Panc1 (cell line): ENCODE measurements around the gene FBXO17. TPM values are rescaled to one million over a fixed set of nuclear protein-coding genes. Genes with fewer than 3 reads are reported as not detected.
A peak's percentile ranks its signal among the peaks of the same experiment; 100 is the strongest.

Experiments
- ATAC-seq: fragments of 200-7000 bp; cut with Tn5 transposase; 2 replicates; pipeline ENCODE4 v1.9.1; 2020; ENCODE audit warnings: mild to moderate bottlenecking, moderate library complexity
- BruUV-seq: library from RNA; stranded (reverse); fragments of 400-500 nt; replicated peaks from 2 replicates; lab custom pipeline; 2021; lab: Mats Ljungman, UMichigan
- CTCF ChIA-PET: fragments of 300-600 bp; sonication (Branson Sonifier 250); formaldehyde crosslinking; loops from one replicate; lab custom pipeline; 2022; ENCODE audit warnings: antibody characterized with exemption; lab: Charles Lee
- POLR2A ChIA-PET: fragments of 300-600 bp; sonication (Branson Sonifier 250); formaldehyde crosslinking; loops from one replicate; lab custom pipeline; 2022; ENCODE audit warnings: antibody characterized with exemption; lab: Charles Lee
- DNase-seq: peaks from one replicate; pipeline ENCODE4 v3.0.0-alpha.2; 2010; ENCODE audit warnings: low read depth, low spot score
- H3K27ac ChIP-seq: 2 replicates; pipeline ENCODE4 v1.5.1; 2011; ENCODE audit warnings: mild to moderate bottlenecking, low read length, inconsistent platforms
- H3K27me3 ChIP-seq: fragments of 200-500 bp; sonication (Bioruptor generic); 2 replicates; pipeline ENCODE4 v1.6.0; 2014; ENCODE audit warnings: low read length, inconsistent platforms; ENCODE audit not compliant: control insufficient read depth, insufficient read depth
- H3K36me3 ChIP-seq: fragments of 200-500 bp; sonication (Bioruptor generic); 2 replicates; pipeline ENCODE4 v1.5.1; 2014; ENCODE audit warnings: inconsistent platforms, mild to moderate bottlenecking, low read length, moderate library complexity; ENCODE audit not compliant: control insufficient read depth, insufficient read depth
- H3K4me1 ChIP-seq: 2 replicates; pipeline ENCODE4 v1.5.1; 2011; ENCODE audit warnings: inconsistent platforms, mild to moderate bottlenecking, low read length, moderate library complexity; ENCODE audit not compliant: control insufficient read depth, insufficient read depth
- H3K4me3 ChIP-seq, 2 experiments: 2 replicates each; pipeline ENCODE4 v1.5.1; 2011 to 2012; ENCODE audit warnings: low read depth in 2 of 2, low read length in 2 of 2, mild to moderate bottlenecking in 2 of 2, inconsistent platforms in 1 of 2, moderate library complexity in 1 of 2
- H3K9me3 ChIP-seq: fragments of 200-500 bp; sonication (Bioruptor generic); 2 replicates; pipeline ENCODE4 v1.5.1; 2014; ENCODE audit warnings: low read depth, mild to moderate bottlenecking, inconsistent platforms, low read length, moderate library complexity; ENCODE audit not compliant: control insufficient read depth, insufficient read depth
- POLR2AphosphoS5 ChIP-seq: IDR thresholded peaks from 2 replicates; pipeline ENCODE4 v1.6.1; 2012; ENCODE audit warnings: mild to moderate bottlenecking, low read depth, low read length, moderate library complexity
- SIN3A ChIP-seq: IDR thresholded peaks from 2 replicates; pipeline ENCODE4 v1.6.1; 2012; ENCODE audit warnings: low read depth, mild to moderate bottlenecking, low read length, moderate library complexity, borderline replicate concordance; ENCODE audit not compliant: insufficient read depth
- TCF7L2 ChIP-seq: IDR thresholded peaks from 2 replicates; pipeline ENCODE4 v1.6.1; 2011; ENCODE audit warnings: mild to moderate bottlenecking, low read depth, low read length, inconsistent platforms
- in situ Hi-C: cut with HindIII; loops from 2 replicates; pipeline ENCODE4 v1.10.0; 2016; ENCODE audit warnings: low sequenced_read_pairs, low pct_unique_long_range_greater_than_20kb
- intact Hi-C: fragments of 100-400 bp; cut with micrococcal nuclease; formaldehyde crosslinking; loops from one replicate; pipeline ENCODE4 v1.10.0; 2022; ENCODE audit not compliant: unreplicated experiment
- total RNA-seq: library from RNA; stranded (reverse); gene quantifications from one replicate; pipeline ENCODE4 v1.2.1, GENCODE V29; 2021; ENCODE audit not compliant: unreplicated experiment
- TF ChIP-seq, protein P1 (sequence below): fragments of 450-650 bp; IDR thresholded peaks from 2 replicates; pipeline ENCODE4 v1.5.1; 2017; ENCODE audit warnings: mild to moderate bottlenecking
- TF ChIP-seq, protein P2 (sequence below), 2 experiments: IDR thresholded peaks; 2 replicates each; pipeline ENCODE4 v1.6.1; 2011 to 2012; ENCODE audit warnings: low read depth in 2 of 2, control low read depth in 1 of 2, low read length in 1 of 2, mild to moderate bottlenecking in 1 of 2, moderate library complexity in 1 of 2; ENCODE audit not compliant: insufficient read depth in 1 of 2

Gene FBXO17
- total RNA-seq, 1 experiment from 2014 or later = 411 TPM

DNA sequence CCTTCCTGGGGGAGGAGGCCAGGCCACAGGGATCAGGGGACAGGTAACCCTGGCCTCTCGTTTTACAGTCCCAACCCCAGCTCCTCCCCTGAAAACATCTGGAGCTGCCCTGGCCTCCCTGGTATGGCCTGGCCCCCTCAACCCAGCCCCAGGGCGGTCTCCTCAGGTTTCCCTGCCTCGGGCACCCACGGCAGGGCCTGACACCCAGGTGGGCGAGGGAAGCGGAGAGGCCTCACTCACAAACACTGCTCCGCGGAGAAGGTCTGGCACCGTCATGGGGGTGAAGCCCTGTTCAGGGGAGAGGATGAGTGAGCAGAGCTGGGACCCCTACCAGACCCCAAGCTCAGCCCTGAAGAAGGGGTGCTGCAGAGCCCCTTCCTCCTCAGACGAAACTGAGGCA lies 57.0 kb downstream of the FBXO17 start:
- Histone ChIP-seq H3K27ac (no peak overlapping the region), H3K4me1 (peaks cover 11% of the 10 kb centered on the region), H3K4me3 (no peak overlapping the region), H3K27me3 (no peaks in the 10 kb centered on the region), H3K9me3 (no peaks in the 10 kb centered on the region), H3K36me3 (no peaks in the 10 kb centered on the region)
- no TSS peak for BruUV-seq
- intact Hi-C loops (no loop called here), in situ Hi-C loops (no loop called here)
- TF ChIP-seq, protein P1, sequence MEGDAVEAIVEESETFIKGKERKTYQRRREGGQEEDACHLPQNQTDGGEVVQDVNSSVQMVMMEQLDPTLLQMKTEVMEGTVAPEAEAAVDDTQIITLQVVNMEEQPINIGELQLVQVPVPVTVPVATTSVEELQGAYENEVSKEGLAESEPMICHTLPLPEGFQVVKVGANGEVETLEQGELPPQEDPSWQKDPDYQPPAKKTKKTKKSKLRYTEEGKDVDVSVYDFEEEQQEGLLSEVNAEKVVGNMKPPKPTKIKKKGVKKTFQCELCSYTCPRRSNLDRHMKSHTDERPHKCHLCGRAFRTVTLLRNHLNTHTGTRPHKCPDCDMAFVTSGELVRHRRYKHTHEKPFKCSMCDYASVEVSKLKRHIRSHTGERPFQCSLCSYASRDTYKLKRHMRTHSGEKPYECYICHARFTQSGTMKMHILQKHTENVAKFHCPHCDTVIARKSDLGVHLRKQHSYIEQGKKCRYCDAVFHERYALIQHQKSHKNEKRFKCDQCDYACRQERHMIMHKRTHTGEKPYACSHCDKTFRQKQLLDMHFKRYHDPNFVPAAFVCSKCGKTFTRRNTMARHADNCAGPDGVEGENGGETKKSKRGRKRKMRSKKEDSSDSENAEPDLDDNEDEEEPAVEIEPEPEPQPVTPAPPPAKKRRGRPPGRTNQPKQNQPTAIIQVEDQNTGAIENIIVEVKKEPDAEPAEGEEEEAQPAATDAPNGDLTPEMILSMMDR = no peak
- ChIA-PET CTCF (interaction anchor here (1.8 to 2.0 kb wide), 2 partner anchors 12 to 18 kb away, joined by 6 to 9 read pairs; partner anchors contain the start of genes MRPS12, NFKBIB and SARS2), POLR2A (no interaction called here)
- ATAC-seq (peak; percentile 0; the same call in 1 of the 2 replicates), DNase-seq (no peak)

DNA sequence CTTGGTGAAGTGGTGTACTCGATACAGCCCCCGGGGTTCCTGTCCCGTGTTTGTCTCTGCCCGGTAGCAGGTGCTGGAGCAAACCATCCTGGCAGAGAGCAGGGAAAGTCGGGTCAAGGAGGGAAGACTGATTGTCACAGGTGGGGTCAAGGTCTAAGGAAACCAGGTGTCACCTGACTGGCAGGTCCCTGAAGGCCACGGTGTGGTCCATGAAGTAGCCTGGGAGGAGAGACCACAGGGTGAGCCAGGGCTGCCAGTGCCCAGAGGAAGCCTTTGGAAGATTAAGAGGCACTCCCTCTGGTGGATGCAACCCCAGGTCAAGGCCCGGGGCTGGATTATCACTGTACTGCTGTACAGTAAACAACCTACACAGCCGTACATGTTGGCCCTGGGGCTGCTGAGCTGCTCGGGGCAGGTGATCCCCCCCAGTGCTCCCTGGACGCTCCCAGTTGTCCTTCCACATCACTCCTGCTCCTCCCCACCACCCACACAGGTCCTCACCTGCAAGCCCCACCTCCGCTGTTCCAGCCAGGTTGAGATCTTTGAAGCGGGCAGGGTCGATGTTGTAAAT lies 57.5 kb downstream of the FBXO17 start:
- TF ChIP-seq, protein P1 = no peak
- TF ChIP-seq TCF7L2 (no peak), POLR2AphosphoS5 (peak; percentile 75; the same call in 1 of the 2 replicates), SIN3A (no peak)
- TF ChIP-seq, protein P2, sequence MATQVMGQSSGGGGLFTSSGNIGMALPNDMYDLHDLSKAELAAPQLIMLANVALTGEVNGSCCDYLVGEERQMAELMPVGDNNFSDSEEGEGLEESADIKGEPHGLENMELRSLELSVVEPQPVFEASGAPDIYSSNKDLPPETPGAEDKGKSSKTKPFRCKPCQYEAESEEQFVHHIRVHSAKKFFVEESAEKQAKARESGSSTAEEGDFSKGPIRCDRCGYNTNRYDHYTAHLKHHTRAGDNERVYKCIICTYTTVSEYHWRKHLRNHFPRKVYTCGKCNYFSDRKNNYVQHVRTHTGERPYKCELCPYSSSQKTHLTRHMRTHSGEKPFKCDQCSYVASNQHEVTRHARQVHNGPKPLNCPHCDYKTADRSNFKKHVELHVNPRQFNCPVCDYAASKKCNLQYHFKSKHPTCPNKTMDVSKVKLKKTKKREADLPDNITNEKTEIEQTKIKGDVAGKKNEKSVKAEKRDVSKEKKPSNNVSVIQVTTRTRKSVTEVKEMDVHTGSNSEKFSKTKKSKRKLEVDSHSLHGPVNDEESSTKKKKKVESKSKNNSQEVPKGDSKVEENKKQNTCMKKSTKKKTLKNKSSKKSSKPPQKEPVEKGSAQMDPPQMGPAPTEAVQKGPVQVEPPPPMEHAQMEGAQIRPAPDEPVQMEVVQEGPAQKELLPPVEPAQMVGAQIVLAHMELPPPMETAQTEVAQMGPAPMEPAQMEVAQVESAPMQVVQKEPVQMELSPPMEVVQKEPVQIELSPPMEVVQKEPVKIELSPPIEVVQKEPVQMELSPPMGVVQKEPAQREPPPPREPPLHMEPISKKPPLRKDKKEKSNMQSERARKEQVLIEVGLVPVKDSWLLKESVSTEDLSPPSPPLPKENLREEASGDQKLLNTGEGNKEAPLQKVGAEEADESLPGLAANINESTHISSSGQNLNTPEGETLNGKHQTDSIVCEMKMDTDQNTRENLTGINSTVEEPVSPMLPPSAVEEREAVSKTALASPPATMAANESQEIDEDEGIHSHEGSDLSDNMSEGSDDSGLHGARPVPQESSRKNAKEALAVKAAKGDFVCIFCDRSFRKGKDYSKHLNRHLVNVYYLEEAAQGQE (IDR thresholded peaks at IDR 0.05; ENCODE audit: insufficient read depth in 1 of 2, low read depth in 2 of 2, low read length in 1 of 2) = peak in 1 of 2 experiments; percentile 41; a peak in 1 of 4 replicates
- no peaks in the 10 kb centered on the region for H3K27me3 ChIP-seq
- H3K4me3 ChIP-seq = no peak overlapping the region
- in situ Hi-C loops (no loop called here), intact Hi-C loops (no loop called here)
- H3K36me3 ChIP-seq = no peaks in the 10 kb centered on the region
- H3K27ac ChIP-seq = peak overlapping the region; percentile 0; the same call in 1 of the 2 replicates
- DNase-seq = no peak
- ChIA-PET POLR2A (no interaction called here), CTCF (interaction anchor here (0.6 to 2.0 kb wide), 5 partner anchors 12 to 185 kb away, joined by 4 to 10 read pairs (median 7); partner anchors contain the start of genes MRPS12, NFKBIB and SARS2)
- BruUV-seq = no TSS peak
- H3K9me3 ChIP-seq = no peaks in the 10 kb centered on the region
- ATAC-seq = peak; percentile 78
- H3K4me1 ChIP-seq = peaks cover 11% of the 10 kb centered on the region
